Measurements from ENCODE around the gene IRS2. TPM values are rescaled to one million over a fixed set of nuclear protein-coding genes. Genes with fewer than 3 reads are reported as not detected.

The IRS2 gene
- total and polyA plus RNA-seq, 2 experiments from 2014 or later, result 3.6 to 14.5 TPM

GRCh38 chr13:109821103-109821502 lies 34.7 kb upstream of the IRS2 start (continued):
- TF ChIP-seq, protein P1, sequence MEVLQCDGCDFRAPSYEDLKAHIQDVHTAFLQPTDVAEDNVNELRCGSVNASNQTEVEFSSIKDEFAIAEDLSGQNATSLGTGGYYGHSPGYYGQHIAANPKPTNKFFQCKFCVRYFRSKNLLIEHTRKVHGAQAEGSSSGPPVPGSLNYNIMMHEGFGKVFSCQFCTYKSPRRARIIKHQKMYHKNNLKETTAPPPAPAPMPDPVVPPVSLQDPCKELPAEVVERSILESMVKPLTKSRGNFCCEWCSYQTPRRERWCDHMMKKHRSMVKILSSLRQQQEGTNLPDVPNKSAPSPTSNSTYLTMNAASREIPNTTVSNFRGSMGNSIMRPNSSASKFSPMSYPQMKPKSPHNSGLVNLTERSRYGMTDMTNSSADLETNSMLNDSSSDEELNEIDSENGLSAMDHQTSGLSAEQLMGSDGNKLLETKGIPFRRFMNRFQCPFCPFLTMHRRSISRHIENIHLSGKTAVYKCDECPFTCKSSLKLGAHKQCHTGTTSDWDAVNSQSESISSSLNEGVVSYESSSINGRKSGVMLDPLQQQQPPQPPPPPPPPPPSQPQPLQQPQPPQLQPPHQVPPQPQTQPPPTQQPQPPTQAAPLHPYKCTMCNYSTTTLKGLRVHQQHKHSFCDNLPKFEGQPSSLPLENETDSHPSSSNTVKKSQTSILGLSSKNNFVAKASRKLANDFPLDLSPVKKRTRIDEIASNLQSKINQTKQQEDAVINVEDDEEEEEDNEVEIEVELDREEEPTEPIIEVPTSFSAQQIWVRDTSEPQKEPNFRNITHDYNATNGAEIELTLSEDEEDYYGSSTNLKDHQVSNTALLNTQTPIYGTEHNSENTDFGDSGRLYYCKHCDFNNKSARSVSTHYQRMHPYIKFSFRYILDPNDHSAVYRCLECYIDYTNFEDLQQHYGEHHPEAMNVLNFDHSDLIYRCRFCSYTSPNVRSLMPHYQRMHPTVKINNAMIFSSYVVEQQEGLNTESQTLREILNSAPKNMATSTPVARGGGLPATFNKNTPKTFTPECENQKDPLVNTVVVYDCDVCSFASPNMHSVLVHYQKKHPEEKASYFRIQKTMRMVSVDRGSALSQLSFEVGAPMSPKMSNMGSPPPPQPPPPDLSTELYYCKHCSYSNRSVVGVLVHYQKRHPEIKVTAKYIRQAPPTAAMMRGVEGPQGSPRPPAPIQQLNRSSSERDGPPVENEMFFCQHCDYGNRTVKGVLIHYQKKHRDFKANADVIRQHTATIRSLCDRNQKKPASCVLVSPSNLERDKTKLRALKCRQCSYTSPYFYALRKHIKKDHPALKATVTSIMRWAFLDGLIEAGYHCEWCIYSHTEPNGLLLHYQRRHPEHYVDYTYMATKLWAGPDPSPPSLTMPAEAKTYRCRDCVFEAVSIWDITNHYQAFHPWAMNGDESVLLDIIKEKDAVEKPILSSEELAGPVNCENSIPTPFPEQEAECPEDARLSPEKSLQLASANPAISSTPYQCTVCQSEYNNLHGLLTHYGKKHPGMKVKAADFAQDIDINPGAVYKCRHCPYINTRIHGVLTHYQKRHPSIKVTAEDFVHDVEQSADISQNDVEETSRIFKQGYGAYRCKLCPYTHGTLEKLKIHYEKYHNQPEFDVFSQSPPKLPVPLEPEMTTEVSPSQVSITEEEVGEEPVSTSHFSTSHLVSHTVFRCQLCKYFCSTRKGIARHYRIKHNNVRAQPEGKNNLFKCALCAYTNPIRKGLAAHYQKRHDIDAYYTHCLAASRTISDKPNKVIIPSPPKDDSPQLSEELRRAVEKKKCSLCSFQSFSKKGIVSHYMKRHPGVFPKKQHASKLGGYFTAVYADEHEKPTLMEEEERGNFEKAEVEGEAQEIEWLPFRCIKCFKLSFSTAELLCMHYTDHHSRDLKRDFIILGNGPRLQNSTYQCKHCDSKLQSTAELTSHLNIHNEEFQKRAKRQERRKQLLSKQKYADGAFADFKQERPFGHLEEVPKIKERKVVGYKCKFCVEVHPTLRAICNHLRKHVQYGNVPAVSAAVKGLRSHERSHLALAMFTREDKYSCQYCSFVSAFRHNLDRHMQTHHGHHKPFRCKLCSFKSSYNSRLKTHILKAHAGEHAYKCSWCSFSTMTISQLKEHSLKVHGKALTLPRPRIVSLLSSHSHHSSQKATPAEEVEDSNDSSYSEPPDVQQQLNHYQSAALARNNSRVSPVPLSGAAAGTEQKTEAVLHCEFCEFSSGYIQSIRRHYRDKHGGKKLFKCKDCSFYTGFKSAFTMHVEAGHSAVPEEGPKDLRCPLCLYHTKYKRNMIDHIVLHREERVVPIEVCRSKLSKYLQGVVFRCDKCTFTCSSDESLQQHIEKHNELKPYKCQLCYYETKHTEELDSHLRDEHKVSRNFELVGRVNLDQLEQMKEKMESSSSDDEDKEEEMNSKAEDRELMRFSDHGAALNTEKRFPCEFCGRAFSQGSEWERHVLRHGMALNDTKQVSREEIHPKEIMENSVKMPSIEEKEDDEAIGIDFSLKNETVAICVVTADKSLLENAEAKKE (CRISPR knock-in tag; IDR thresholded peaks at IDR 0.05), result no peak

- Mint-ChIP-seq H3K9me3 (no peaks in the 10 kb centered on the region; the same call in 1 of the 3 replicates), H3K4me1 (peaks cover 31% of the 10 kb centered on the region), H3K4me3 (no peak overlapping the region), H3K27ac (no peak overlapping the region), H3K36me3 (ENCODE audit: low read depth) (no peaks in the 10 kb centered on the region), H3K27me3 (ENCODE audit: insufficient read depth, low read depth, poor library complexity) (peaks cover 1% of the 10 kb centered on the region)
- no peak overlapping the region for H3K4me2 ChIP-seq
- H3K4me3 ChIP-seq, result no peak overlapping the region
- no peaks in the 10 kb centered on the region for H4K20me1 ChIP-seq (replicated peaks; ENCODE audit: insufficient read depth)
- H3K9me2 ChIP-seq (ENCODE audit: insufficient read depth), result peaks cover 8% of the 10 kb centered on the region; the same call in 1 of the 2 replicates
- no peak for TF ChIP-seq POLR2AphosphoS5 (IDR thresholded peaks at IDR 0.05; ENCODE audit: low read depth)
- TF ChIP-seq STAT1 (IDR thresholded peaks at IDR 0.05; ENCODE audit: unreplicated experiment), result no peak
- TF ChIP-seq ZNF331 (CRISPR knock-in tag; IDR thresholded peaks at IDR 0.05; ENCODE audit: low read depth), result no peak
- TF ChIP-seq, protein P1 (CRISPR knock-in tag; IDR thresholded peaks at IDR 0.05), result no peak
- no peak for TF ChIP-seq EZH2 (IDR thresholded peaks at IDR 0.05; ENCODE audit: low read depth, unreplicated experiment)
- TF ChIP-seq CTCF (conservative IDR thresholded peaks at IDR 0.05; ENCODE audit: low read depth in 2 of 2), result no peak
- no peaks in the 10 kb centered on the region for H3K79me2 ChIP-seq (replicated peaks; ENCODE audit: insufficient read depth)
- H3F3A ChIP-seq (replicated peaks; ENCODE audit: low read depth), result no peaks in the 10 kb centered on the region
- ATAC-seq (no peak), DNase-seq (ENCODE audit: low spot score) (no peak)
- H3K36me3 ChIP-seq (ENCODE audit: insufficient read depth), result no peaks in the 10 kb centered on the region
- H3K4me1 ChIP-seq (ENCODE audit: insufficient read depth), result no peaks in the 10 kb centered on the region; the same call in 1 of the 2 replicates
- H3K27me3 ChIP-seq (ENCODE audit: insufficient read depth), result no peaks in the 10 kb centered on the region
- no peak overlapping the region for H2AFZ ChIP-seq
- H3K27ac ChIP-seq (ENCODE audit: low read depth), result no peak overlapping the region
Measured at GRCh38 chr13:109819874-109820273, 33.5 kb upstream of the IRS2 start.

Data from GM23338 (cell line).